Activated naive CD4-positive, alpha-beta T cell treated with anti-CD3 and anti-CD28 coated beads, Interleukin-2, amount 50 U/mL, for 16 hours (primary cell): ENCODE measurements around the gene TMEM117.

Source experiments
- DNase-seq: peaks from one replicate; pipeline ENCODE4 v3.0.0-alpha.2; 2020

The TMEM117 gene

DNA sequence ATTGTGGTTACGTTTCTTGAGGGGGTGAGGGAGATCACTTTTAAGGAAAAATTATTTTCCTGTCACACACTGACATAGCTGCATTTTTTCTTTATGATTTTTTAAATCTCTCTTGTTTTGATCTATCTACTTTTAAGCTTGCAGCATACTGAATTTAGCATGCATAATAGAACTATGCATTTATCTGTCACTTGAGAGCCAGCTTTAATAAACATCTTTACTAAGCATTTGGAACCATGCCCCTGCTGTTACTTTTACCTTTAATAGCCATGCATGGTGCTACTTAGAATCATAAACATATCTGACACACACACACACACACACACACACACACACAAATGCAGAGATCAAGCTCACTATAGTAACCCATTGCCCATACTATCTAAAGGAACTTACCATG, 554.0 kb downstream of the TMEM117 start:
- no peak for DNase-seq

DNA sequence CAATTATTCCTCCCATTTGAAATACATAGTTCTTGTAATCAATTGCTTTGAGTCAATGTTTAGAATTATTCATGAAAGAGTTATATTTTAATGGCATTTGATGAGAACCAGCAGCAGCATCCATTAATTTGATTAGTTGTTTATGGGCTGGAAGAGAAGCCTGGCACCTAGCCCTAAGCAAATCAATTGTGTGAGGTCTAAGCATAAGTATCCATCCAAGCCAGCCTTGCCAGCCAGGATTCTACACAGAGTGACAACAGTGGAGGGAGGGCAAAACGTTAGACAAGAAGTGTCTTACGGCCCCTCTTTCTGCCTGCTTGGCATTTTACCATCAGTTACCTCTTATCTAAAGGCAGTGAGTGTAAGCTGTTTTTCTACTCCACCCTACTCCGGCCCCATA, 561.8 kb downstream of the TMEM117 start:
- no peak for DNase-seq

DNA sequence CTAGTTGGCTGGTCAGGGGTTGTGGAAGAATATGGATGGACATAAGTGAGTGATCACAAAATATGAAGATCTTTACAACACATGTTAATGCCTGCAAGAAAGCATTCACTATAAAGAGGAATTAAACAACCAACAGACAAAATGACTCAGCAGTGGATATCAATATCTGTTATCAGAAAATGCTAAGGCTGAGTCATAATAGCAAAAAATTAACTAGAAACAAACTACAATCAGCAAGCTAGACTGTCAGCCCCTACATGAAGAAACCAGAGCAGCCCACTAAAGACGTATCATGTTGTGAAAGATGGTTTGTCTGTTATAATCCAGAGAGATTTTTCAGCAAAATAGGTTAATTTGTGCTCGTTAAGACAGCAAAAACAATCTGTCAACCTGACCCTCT, 567.3 kb downstream of the TMEM117 start:
- DNase-seq, result no peak

DNA sequence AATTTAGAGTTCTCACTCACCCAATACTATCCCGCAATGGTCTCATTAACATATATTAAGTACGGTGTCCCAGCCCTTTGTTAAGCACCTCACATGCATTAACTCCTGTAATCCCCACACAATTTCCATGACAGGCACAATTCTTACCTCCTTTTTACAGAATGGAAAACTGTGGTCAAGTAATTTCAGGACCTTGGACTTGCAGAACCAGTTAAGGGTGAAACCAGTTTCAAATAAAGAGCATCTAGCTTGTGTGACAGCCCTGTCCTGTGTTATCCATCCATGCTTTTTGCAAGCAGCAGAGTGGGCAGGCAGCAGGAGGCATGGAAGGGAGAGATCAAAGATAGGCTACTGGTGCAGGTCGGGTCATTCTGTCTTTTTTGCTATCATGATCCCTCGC, 569.4 kb downstream of the TMEM117 start:
- DNase-seq, result no peak

DNA sequence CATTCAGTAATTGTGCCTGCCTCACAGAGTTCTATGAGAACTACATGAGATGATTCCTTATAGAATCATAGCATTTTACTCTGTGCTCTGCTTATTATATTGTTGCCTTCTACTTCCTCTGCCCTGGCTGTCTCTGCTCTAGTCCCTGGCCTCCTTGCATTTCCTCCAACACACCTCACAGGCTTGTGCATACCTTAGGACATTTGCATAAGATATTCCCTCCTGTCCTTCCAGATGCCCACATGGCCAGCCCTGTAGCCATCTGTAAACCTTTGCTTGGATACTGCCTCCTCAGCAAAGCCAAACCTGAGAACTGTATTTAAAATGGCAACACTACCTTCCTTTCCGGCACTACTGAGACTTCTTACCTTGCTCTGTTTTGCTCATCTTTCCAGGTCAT, 586.7 kb downstream of the TMEM117 start:
- DNase-seq, result no peak

DNA sequence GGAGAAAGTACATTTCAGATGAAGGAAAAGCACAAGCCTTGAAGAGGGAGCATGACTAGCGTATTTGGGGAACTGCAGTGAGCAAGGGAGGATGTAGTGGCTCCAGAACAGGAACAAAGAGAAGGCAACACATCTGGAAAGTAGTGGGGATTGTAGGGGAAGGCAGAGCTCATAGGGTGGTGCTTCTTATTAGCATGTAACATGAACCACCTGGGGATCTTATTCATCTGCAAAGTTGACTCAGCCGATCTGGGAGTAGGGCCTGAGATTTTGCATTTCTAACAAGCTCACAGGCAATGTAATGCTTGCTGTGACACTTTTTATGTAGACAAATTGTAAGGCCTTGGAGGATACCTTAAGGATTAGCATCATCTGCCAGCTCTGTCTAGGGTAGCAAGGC, 592.9 kb downstream of the TMEM117 start:
- DNase-seq, result no peak

DNA sequence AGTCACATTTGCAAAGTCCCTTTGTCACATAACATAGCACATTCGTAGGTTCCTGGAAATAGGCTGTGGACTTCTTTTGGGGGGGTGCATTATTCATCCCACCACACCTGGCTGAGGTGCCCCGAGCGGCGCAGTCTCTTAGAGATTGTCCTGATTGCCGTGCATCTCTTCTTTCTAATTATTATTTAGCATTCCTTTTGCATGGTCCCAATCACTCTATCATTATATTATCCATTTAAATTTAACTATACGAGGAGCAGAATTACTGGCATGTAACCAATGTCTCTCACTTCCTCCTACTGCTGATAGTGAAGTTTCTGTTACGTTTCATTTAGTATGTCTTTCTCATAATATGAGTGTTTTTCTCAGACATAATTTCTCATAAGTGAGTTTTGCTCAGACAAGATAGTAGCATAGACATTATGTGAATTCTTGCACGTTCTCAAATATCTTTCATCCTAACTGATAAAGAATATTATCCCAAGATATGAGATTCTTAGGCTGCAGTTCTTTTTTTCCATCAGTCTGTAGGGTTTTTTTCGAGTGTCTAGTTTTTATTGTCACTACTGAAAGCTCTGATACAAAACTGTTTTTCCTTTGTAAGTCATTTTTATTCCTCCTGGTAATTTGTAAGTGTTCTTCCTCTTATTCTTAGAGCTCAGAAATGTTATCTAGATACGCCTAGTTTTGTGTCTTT, 595.9 kb downstream of the TMEM117 start:
- DNase-seq, result no peak

DNA sequence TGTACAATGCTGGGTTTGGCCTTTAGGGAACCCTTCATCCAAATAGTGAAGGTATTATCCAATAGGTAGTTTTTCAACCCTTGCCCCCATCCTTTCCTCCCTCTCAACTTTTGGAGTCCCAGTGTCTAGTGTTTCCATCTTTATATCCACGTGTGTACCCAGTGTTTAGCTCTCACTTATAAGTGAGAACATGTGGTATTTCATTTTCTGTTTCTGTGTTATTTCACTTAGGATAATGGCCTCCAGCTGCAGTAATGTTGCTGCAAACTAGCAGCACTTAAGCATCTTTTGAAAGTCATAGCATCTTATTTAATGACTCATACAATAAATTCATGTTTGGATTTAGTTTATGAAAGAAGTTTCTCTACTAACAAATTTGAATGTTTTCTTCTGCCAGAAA, 597.8 kb downstream of the TMEM117 start:
- DNase-seq, result no peak

DNA sequence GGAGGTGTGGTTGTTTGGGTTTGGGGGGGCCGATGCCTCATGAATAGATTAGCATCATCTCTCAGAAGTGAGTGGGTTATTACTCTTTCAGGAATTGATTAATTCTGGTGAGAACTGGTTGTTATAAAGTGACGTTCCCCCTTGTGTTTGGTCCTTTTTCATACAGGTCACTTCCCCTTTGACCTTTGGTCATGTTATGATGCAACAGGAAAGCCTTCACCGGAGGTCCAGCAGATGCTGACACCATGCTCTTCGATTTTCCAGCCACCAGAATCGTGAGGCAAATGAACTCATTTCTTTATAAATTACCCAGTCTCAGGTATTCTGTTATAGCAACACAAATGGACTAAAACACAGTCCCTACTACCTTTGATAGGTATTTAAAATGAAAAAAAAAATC, 600.9 kb downstream of the TMEM117 start:
- DNase-seq, result no peak
